ENCODE data around the gene CLDN7.

CLDN7 gene

GRCh38 chr17:7237761-7238419 lies 24.4 kb downstream of the CLDN7 start:
- peak overlapping the region; percentile 94 to 100 for H3K4me3 ChIP-seq (replicated peaks in 1 of 2; ENCODE audit: low read depth in 2 of 2, low read length in 2 of 2)
- TF ChIP-seq, protein P1, sequence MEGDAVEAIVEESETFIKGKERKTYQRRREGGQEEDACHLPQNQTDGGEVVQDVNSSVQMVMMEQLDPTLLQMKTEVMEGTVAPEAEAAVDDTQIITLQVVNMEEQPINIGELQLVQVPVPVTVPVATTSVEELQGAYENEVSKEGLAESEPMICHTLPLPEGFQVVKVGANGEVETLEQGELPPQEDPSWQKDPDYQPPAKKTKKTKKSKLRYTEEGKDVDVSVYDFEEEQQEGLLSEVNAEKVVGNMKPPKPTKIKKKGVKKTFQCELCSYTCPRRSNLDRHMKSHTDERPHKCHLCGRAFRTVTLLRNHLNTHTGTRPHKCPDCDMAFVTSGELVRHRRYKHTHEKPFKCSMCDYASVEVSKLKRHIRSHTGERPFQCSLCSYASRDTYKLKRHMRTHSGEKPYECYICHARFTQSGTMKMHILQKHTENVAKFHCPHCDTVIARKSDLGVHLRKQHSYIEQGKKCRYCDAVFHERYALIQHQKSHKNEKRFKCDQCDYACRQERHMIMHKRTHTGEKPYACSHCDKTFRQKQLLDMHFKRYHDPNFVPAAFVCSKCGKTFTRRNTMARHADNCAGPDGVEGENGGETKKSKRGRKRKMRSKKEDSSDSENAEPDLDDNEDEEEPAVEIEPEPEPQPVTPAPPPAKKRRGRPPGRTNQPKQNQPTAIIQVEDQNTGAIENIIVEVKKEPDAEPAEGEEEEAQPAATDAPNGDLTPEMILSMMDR (IDR thresholded peaks at IDR 0.05; ENCODE audit: low read depth, low read length), result no peak
- peak; percentile 71 to 79 for DNase-seq (ENCODE audit: low read depth in 2 of 2)

DNA sequence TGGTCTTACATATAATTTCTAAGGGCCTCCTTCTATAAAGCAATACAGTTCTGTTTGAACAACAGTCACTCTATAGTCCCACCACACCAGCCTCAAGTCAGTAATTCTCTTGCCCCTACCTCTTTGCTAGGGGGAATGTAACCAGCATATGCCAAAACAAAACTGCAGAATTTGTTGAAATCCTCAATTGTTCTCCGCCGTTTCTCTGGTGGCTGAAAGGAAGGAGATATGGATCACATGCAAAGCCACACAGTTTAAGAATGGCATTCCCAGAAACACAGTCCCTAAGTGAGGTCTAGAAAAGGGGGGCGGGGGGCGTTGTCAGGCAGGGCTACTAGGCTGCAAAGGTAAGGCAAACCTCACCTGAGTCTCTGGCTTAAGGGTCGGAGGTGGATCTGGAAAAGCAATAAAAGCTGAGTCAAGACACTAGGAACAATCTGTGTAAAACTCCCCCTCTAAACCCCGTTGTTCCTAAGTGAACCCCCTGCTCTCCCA lies 25.0 kb downstream of the CLDN7 start:
- DNase-seq (ENCODE audit: low read depth in 2 of 2), result no peak
- TF ChIP-seq, protein P1 (IDR thresholded peaks at IDR 0.05; ENCODE audit: low read depth, low read length), result no peak
- H3K4me3 ChIP-seq (replicated peaks in 1 of 2; ENCODE audit: low read depth in 2 of 2, low read length in 2 of 2), result peak overlapping the region; percentile 94 to 100

DNA sequence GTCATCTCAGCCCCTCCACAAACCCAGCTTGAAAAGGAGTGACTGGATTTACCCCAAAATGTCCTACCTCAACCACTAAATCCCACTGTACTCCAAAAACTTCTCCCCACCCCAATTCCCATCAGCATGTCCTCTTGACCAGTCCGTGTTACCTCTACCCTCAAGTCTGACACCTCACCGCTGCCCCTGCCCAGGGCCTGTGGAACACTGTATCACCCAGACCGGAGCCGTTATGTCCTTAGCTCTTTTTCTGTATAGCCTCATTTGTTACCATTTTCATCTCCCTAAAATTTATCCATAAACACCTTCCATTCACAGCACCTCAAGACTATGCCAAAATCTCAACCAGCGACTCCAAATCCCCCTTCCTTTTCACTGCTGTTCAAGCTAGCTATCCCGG lies 25.5 kb downstream of the CLDN7 start:
- TF ChIP-seq, protein P1 (IDR thresholded peaks at IDR 0.05; ENCODE audit: low read depth, low read length), result no peak
- no peak for DNase-seq (ENCODE audit: low read depth in 2 of 2)
- H3K4me3 ChIP-seq (replicated peaks in 1 of 2; ENCODE audit: low read depth in 2 of 2, low read length in 2 of 2), result peak overlapping the region in 1 of 2 donors; percentile 100

DNA sequence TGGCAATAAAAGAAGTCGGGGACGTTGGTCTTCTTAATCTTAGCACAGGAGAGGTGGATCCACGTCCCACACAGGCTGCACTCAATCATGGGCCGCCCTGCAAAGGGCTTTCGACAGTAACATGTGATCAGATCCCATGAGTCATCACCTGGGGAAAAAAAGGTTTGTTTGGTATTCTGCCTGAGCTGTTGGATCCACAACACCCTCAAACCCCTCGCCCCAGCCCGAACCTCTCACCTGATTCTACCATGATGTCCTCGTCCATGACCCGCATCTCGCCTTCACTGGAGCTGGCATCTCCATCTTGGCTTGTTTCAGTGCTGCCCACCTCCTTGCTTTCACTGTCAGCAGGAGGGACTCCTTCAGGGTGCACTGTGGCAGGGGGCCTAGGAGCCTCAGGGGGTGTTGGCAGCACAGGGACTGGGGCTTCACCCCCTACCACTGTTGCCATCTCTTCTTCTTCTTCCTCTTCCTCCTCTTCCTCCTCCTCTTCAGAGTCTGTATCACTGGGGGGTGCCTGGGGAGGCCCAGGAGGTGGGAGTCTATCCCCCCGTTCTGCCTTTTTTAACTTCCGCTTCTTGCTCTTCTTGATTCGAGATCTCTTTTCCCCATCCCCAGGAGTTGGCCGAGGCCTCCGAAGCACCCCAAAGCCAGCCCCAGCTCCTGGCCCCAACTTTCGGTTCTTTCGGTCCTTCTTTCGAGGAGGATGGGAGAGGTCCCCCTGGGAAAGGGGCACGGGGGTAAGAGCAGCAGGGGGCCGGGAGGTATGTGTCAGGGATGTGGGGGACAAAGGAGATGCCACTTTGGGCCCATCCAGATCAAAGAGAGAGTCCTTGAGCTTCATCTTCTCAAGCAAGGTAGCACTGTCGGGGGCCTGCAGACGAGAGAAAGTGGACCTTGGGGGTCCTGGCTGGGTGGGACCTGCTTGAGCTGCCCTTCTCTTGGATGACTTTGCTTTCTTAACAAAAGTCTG lies 26.3 kb downstream of the CLDN7 start:
- no peak overlapping the region for H3K4me3 ChIP-seq (replicated peaks in 1 of 2; ENCODE audit: low read depth in 2 of 2, low read length in 2 of 2)
- TF ChIP-seq, protein P1 (IDR thresholded peaks at IDR 0.05; ENCODE audit: low read depth, low read length), result no peak
- peak in 1 of 2 donors; percentile 68 for DNase-seq (ENCODE audit: low read depth in 2 of 2)

- peak within 1 kb of the TSS; percentile 75 to 80 for H3K4me3 ChIP-seq (replicated peaks in 1 of 2; ENCODE audit: low read depth in 2 of 2, low read length in 2 of 2)
- TF ChIP-seq, protein P1 (IDR thresholded peaks at IDR 0.05; ENCODE audit: low read depth, low read length), result no peak
- peak; percentile 96 to 98 for DNase-seq (ENCODE audit: low read depth in 2 of 2)
Observed at GRCh38 chr17:7234083-7234951, 28.0 kb downstream of the CLDN7 start, which contains the start of gene DVL2. DVL2 (minus strand) TSS chr17:7234517; CDS start chr17:7234262, 255 bp downstream.

GRCh38 chr17:7233701-7234082 lies 28.6 kb downstream of the CLDN7 start:
- H3K4me3 ChIP-seq (replicated peaks in 1 of 2; ENCODE audit: low read depth in 2 of 2, low read length in 2 of 2), result peak overlapping the region; percentile 75 to 80
- DNase-seq (ENCODE audit: low read depth in 2 of 2), result no peak
- TF ChIP-seq, protein P1 (IDR thresholded peaks at IDR 0.05; ENCODE audit: low read depth, low read length), result no peak

Data from cardiac fibroblast (primary cell).